Effector memory CD8-positive, alpha-beta T cell (primary cell): Measurements from ENCODE around the gene POLR1E.
"Not testable (repeated sequence)": the region's sequence is repeated elsewhere in the genome, so short reads cannot be mapped to it uniquely, and the experiment has no call there.

Experiments
- ATAC-seq: fragments of 150-1000 bp; cut with Tn5 transposase; replicated peaks from 2 replicates; pipeline ENCODE4 v1.10.0; 2021; ENCODE audit warnings: mild to moderate bottlenecking, moderate library complexity
- DNase-seq, 3 experiments: peaks; one replicate each; pipeline ENCODE4 v3.0.0; 2021
- H3K27ac Mint-ChIP-seq, 2 donors: one replicate each; pipeline ENCODE4 v1.8.0; 2022; ENCODE audit warnings: mild to moderate bottlenecking in 2 of 2, mixed read lengths in 2 of 2, moderate library complexity in 2 of 2
- H3K27me3 Mint-ChIP-seq, 2 donors: one replicate each; pipeline ENCODE4 v1.8.0; 2022; ENCODE audit warnings: mixed read lengths in 2 of 2
- H3K36me3 Mint-ChIP-seq: one replicate; pipeline ENCODE4 v1.8.0; 2022; ENCODE audit warnings: mild to moderate bottlenecking, moderate library complexity, mixed read lengths; ENCODE audit not compliant: insufficient read depth
- H3K4me1 Mint-ChIP-seq, 2 donors: one replicate each; pipeline ENCODE4 v1.8.0; 2022; ENCODE audit warnings: low read depth in 2 of 2, mixed read lengths in 2 of 2
- H3K4me3 Mint-ChIP-seq, 2 donors: one replicate each; pipeline ENCODE4 v1.8.0; 2022; ENCODE audit warnings: mild to moderate bottlenecking in 2 of 2, mixed read lengths in 2 of 2, moderate library complexity in 2 of 2
- H3K9me3 Mint-ChIP-seq, 2 donors: one replicate each; pipeline ENCODE4 v1.8.0; 2022; ENCODE audit warnings: mixed read lengths in 2 of 2

The POLR1E gene

GRCh38 chr9:37514415-37514814 lies 28.7 kb downstream of the POLR1E start:
- H3K27ac Mint-ChIP-seq, result peak overlapping the region; percentile 65 to 79
- not testable (repeated sequence) for ATAC-seq, H3K4me3 Mint-ChIP-seq, H3K9me3 Mint-ChIP-seq, H3K27me3 Mint-ChIP-seq, DNase-seq
- H3K36me3 Mint-ChIP-seq, result peaks cover 27% of the 10 kb centered on the region
- peaks cover 5 to 25% of the 10 kb centered on the region in 2 donors for H3K4me1 Mint-ChIP-seq

- peaks cover 5 to 25% of the 10 kb centered on the region in 2 donors for H3K4me1 Mint-ChIP-seq
- H3K9me3 Mint-ChIP-seq, result no peaks in the 10 kb centered on the region
- H3K36me3 Mint-ChIP-seq, result peaks cover 25% of the 10 kb centered on the region
- peak overlapping the region; percentile 65 to 79 for H3K27ac Mint-ChIP-seq
- DNase-seq, result no peak
- ATAC-seq, result no peak
- no peaks in the 10 kb centered on the region for H3K27me3 Mint-ChIP-seq
- H3K4me3 Mint-ChIP-seq, result no peak overlapping the region
Measured at GRCh38 chr9:37514999-37515398, 29.3 kb downstream of the POLR1E start.

DNA sequence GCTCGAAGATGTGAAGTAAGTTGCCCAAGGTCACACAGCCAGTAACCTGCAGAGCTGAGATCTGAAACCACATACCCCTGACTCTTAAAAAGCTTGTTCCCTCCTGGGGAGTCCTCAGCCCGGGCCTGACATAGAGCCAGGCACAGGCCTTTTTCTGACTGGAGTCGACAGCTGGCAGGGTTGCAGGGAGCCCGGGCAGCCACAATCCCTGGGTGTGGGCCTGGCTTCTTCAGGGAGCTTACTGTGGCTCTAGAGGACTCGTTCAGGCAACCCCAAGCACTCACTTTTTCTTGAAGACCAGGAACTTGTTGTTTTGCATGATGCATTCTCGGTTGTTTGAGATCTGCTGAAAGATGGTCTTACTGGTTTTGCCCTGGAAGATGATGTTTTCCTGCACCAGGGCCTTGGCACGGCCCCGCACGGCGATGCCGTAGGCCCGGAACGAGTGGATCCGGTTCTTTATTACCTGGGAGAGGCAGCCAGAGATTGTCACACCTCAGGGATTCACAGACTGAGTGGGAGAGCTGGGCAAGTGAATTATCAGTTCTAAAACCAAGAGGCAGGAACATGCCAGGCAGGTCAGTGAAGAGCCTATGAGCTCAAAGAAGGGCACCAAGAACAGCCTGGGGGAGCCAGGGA lies 30.0 kb downstream of the POLR1E start:
- DNase-seq (no peak), ATAC-seq (no peak)
- peaks cover 5 to 25% of the 10 kb centered on the region in 2 donors for H3K4me1 Mint-ChIP-seq
- H3K4me3 Mint-ChIP-seq, result no peak overlapping the region
- H3K9me3 Mint-ChIP-seq, result no peaks in the 10 kb centered on the region
- H3K36me3 Mint-ChIP-seq, result peaks cover 19% of the 10 kb centered on the region
- no peaks in the 10 kb centered on the region for H3K27me3 Mint-ChIP-seq
- H3K27ac Mint-ChIP-seq, result peak overlapping the region in 1 of 2 donors; percentile 79

- no peak for DNase-seq
- Mint-ChIP-seq H3K4me1 (peaks cover 5 to 17% of the 10 kb centered on the region in 2 donors), H3K36me3 (peaks cover 16% of the 10 kb centered on the region), H3K27me3 (no peaks in the 10 kb centered on the region), H3K27ac (no peak overlapping the region), H3K4me3 (no peak overlapping the region), H3K9me3 (no peaks in the 10 kb centered on the region)
- no peak for ATAC-seq
Measured at GRCh38 chr9:37517923-37518322, 32.2 kb downstream of the POLR1E start.

- Mint-ChIP-seq H3K9me3 (no peaks in the 10 kb centered on the region), H3K4me1 (peaks cover 0 to 6% of the 10 kb centered on the region in 2 donors), H3K36me3 (peaks cover 13% of the 10 kb centered on the region), H3K27me3 (no peaks in the 10 kb centered on the region), H3K27ac (no peak overlapping the region), H3K4me3 (no peak overlapping the region)
- ATAC-seq, result no peak
- DNase-seq, result no peak
Measured at GRCh38 chr9:37520641-37521040, 34.9 kb downstream of the POLR1E start.

DNA sequence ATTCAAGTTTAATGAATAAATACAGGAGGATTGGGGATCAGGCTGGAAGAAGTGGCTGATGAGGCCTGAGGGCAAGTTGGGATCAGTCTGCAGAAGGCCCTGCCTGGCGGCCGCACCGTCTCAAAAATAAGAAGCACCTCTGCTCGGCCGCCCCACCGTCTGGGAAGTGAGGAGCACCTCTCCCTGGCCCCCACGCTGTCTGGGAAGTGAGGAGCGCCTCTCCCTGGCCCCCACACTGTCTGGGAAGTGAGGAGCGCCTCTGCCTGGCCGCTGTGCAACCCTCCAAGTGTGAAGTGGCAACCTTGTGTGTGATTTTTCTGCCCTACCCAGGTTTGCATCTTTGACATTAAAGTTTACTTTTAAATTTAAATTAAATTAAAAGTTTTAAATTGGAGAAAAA lies 35.4 kb downstream of the POLR1E start:
- H3K4me1 Mint-ChIP-seq, result peaks cover 0 to 3% of the 10 kb centered on the region in 2 donors
- H3K4me3 Mint-ChIP-seq, result no peak overlapping the region
- ATAC-seq (no peak), DNase-seq (no peak)
- H3K27ac Mint-ChIP-seq, result no peak overlapping the region
- H3K9me3 Mint-ChIP-seq, result no peaks in the 10 kb centered on the region
- peaks cover 13% of the 10 kb centered on the region for H3K36me3 Mint-ChIP-seq
- H3K27me3 Mint-ChIP-seq, result no peaks in the 10 kb centered on the region

GRCh38 chr9:37522971-37523370 lies 37.2 kb downstream of the POLR1E start:
- Mint-ChIP-seq H3K4me3 (no peak overlapping the region), H3K27ac (no peak overlapping the region), H3K4me1 (peaks cover 0 to 3% of the 10 kb centered on the region in 2 donors), H3K36me3 (peaks cover 8% of the 10 kb centered on the region), H3K9me3 (no peaks in the 10 kb centered on the region), H3K27me3 (no peaks in the 10 kb centered on the region)
- no peak for ATAC-seq
- DNase-seq, result no peak

- Mint-ChIP-seq H3K9me3 (no peaks in the 10 kb centered on the region), H3K36me3 (peaks cover 11% of the 10 kb centered on the region), H3K4me1 (peaks cover 6 to 8% of the 10 kb centered on the region in 2 donors), H3K27ac (no peak overlapping the region), H3K27me3 (no peaks in the 10 kb centered on the region), H3K4me3 (no peak overlapping the region)
- ATAC-seq (no peak), DNase-seq (no peak)
Measured at GRCh38 chr9:37523916-37524315, 38.2 kb downstream of the POLR1E start.

- DNase-seq (peak; percentile 49 to 59 (median 51)), ATAC-seq (peak; percentile 81)
- no peaks in the 10 kb centered on the region for H3K9me3 Mint-ChIP-seq
- peak overlapping the region; percentile 90 to 93 for H3K27ac Mint-ChIP-seq
- peak overlapping the region; percentile 54 to 62 for H3K4me3 Mint-ChIP-seq
- no peaks in the 10 kb centered on the region for H3K27me3 Mint-ChIP-seq
- H3K4me1 Mint-ChIP-seq, result peaks cover 12 to 15% of the 10 kb centered on the region in 2 donors
- peaks cover 7% of the 10 kb centered on the region for H3K36me3 Mint-ChIP-seq
Measured at GRCh38 chr9:37528652-37529471, 43.1 kb downstream of the POLR1E start.

GRCh38 chr9:37531699-37532098 lies 46.0 kb downstream of the POLR1E start:
- H3K4me3 Mint-ChIP-seq, result peak overlapping the region; percentile 52 to 64

GRCh38 chr9:37534412-37534811 lies 48.7 kb downstream of the POLR1E start:
- DNase-seq (no peak), ATAC-seq (no peak)
- H3K27ac Mint-ChIP-seq, result no peak overlapping the region

More at GRCh38 chr9:37531699-37532098, 46.0 kb downstream of the POLR1E start:
- H3K9me3 Mint-ChIP-seq, result no peaks in the 10 kb centered on the region
- H3K27ac Mint-ChIP-seq, result peak overlapping the region; percentile 82 to 94
- ATAC-seq (peak; percentile 69), DNase-seq (peak; percentile 26 to 34 (median 27))
- H3K27me3 Mint-ChIP-seq, result no peaks in the 10 kb centered on the region
- peaks cover 3% of the 10 kb centered on the region for H3K36me3 Mint-ChIP-seq
- peaks cover 9 to 15% of the 10 kb centered on the region in 2 donors for H3K4me1 Mint-ChIP-seq

GRCh38 chr9:37534901-37535300 lies 49.2 kb downstream of the POLR1E start:
- Mint-ChIP-seq H3K4me1 (peaks cover 0 to 5% of the 10 kb centered on the region in 2 donors), H3K36me3 (no peaks in the 10 kb centered on the region), H3K4me3 (no peak overlapping the region), H3K27me3 (no peaks in the 10 kb centered on the region), H3K9me3 (no peaks in the 10 kb centered on the region), H3K27ac (no peak overlapping the region)
- no peak for ATAC-seq
- no peak for DNase-seq

More at GRCh38 chr9:37534412-37534811, 48.7 kb downstream of the POLR1E start:
- Mint-ChIP-seq H3K4me3 (no peak overlapping the region), H3K4me1 (peaks cover 0 to 5% of the 10 kb centered on the region in 2 donors), H3K36me3 (no peaks in the 10 kb centered on the region), H3K27me3 (no peaks in the 10 kb centered on the region), H3K9me3 (no peaks in the 10 kb centered on the region)

DNA sequence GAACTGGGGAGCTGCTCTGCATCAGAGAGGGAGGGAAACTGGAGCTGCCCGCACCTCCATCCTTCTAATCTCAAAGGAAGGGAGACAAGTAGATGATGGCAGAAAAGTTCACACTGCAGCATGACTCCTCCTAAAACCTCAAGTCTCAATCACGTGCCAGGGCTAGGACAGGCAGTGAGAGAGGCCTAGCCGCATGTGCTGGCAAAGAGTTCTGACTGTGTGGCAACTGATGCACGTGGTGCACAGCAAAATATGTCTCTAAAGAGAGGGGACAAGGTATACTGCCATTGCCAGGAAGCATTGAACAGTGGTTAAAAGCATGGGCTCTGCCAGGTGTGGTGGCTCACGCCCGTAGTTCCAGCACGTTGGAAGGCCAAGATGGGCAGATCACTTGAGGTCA lies 52.4 kb downstream of the POLR1E start:
- ATAC-seq (no peak), DNase-seq (no peak)
- Mint-ChIP-seq H3K36me3 (no peaks in the 10 kb centered on the region), H3K4me3 (no peak overlapping the region), H3K27me3 (no peaks in the 10 kb centered on the region), H3K4me1 (no peaks in the 10 kb centered on the region), H3K9me3 (no peaks in the 10 kb centered on the region), H3K27ac (no peak overlapping the region)

- Mint-ChIP-seq H3K4me1 (no peaks in the 10 kb centered on the region), H3K27me3 (no peaks in the 10 kb centered on the region), H3K9me3 (no peaks in the 10 kb centered on the region), H3K27ac (no peak overlapping the region), H3K36me3 (no peaks in the 10 kb centered on the region), H3K4me3 (no peak overlapping the region)
- ATAC-seq (no peak), DNase-seq (no peak)
Measured at GRCh38 chr9:37539634-37540033, 53.9 kb downstream of the POLR1E start.
